WTC11 (cell line): ENCODE measurements around the gene MGAT2. TPM values are rescaled to one million over a fixed set of nuclear protein-coding genes. Genes with fewer than 3 reads are reported as not detected.
A peak's percentile ranks its signal among the peaks of the same experiment; 100 is the strongest.

Source experiments
- EMX1 ChIP-seq: fragments of 250-450 bp; sonication (Bioruptor Pico); IDR thresholded peaks from 2 replicates; pipeline ENCODE4 v1.8.0; 2021; ENCODE audit warnings: mild to moderate bottlenecking
- ESRRA ChIP-seq: sonication (generic); formaldehyde crosslinking; IDR thresholded peaks from 2 replicates; pipeline ENCODE4 v1.8.1; 2022; ENCODE audit warnings: mild to moderate bottlenecking, missing genetic modification reagents, borderline replicate concordance
- NFATC4 ChIP-seq: fragments of 250-450 bp; sonication (Bioruptor Pico); IDR thresholded peaks from 2 replicates; pipeline ENCODE4 v1.9.0; 2021; ENCODE audit warnings: mild to moderate bottlenecking
- NR2C2 ChIP-seq: sonication (generic); formaldehyde crosslinking; IDR thresholded peaks from 2 replicates; pipeline ENCODE4 v1.8.0; 2022; ENCODE audit warnings: mild to moderate bottlenecking, missing genetic modification reagents
- OVOL2 ChIP-seq: fragments of 250-450 bp; sonication (Bioruptor Pico); IDR thresholded peaks from 2 replicates; pipeline ENCODE4 v1.9.0; 2021; ENCODE audit warnings: mild to moderate bottlenecking, borderline replicate concordance
- RORB ChIP-seq: fragments of 250-450 bp; sonication (Bioruptor Pico); IDR thresholded peaks from 2 replicates; pipeline ENCODE4 v1.9.0; 2021; ENCODE audit warnings: mild to moderate bottlenecking
- SP1 ChIP-seq: sonication (generic); formaldehyde crosslinking; conservative IDR thresholded peaks from 2 replicates; pipeline ENCODE4 v1.8.1; 2022; ENCODE audit warnings: missing genetic modification reagents
- TEAD1 ChIP-seq: sonication (generic); formaldehyde crosslinking; IDR thresholded peaks from 2 replicates; pipeline ENCODE4 v1.8.0; 2022; ENCODE audit warnings: mild to moderate bottlenecking, missing genetic modification reagents
- ZNF121 ChIP-seq: sonication (generic); formaldehyde crosslinking; IDR thresholded peaks from 2 replicates; pipeline ENCODE4 v1.8.0; 2023; ENCODE audit warnings: missing genetic modification reagents
- ZNF416 ChIP-seq: fragments of 250-450 bp; sonication (Bioruptor Pico); IDR thresholded peaks from 2 replicates; pipeline ENCODE4 v1.9.0; 2021; ENCODE audit warnings: mild to moderate bottlenecking, inconsistent platforms
- ZNF671 ChIP-seq: fragments of 250-450 bp; sonication (Bioruptor Pico); IDR thresholded peaks from 2 replicates; pipeline ENCODE4 v1.8.0; 2021; ENCODE audit warnings: mild to moderate bottlenecking
- total RNA-seq: library from RNA; stranded (reverse); gene quantifications from 3 replicates; pipeline ENCODE4 v1.2.3, GENCODE V29; 2021
- TF ChIP-seq, protein P1 (sequence below): sonication (generic); formaldehyde crosslinking; IDR thresholded peaks from 2 replicates; pipeline ENCODE4 v1.8.0; 2022; ENCODE audit warnings: missing genetic modification reagents
- TF ChIP-seq, protein P2 (sequence below): sonication (generic); formaldehyde crosslinking; IDR thresholded peaks from 2 replicates; pipeline ENCODE4 v1.8.1; 2023; ENCODE audit warnings: mild to moderate bottlenecking, missing genetic modification reagents
- TF ChIP-seq, protein P3 (sequence below): sonication (generic); formaldehyde crosslinking; IDR thresholded peaks from 2 replicates; pipeline ENCODE4 v1.8.0; 2022; ENCODE audit warnings: mild to moderate bottlenecking, missing genetic modification reagents
- TF ChIP-seq, protein P4 (sequence below): sonication (generic); formaldehyde crosslinking; IDR thresholded peaks from 2 replicates; pipeline ENCODE4 v1.8.1; 2022; ENCODE audit warnings: low read depth, mild to moderate bottlenecking, moderate library complexity, missing genetic modification reagents, borderline replicate concordance
- TF ChIP-seq, protein P5 (sequence below): fragments of 200-600 bp; IDR thresholded peaks from 2 replicates; pipeline ENCODE4 v1.8.0; 2022; ENCODE audit warnings: antibody characterized with exemption
- TF ChIP-seq, protein P6 (sequence below): sonication (generic); formaldehyde crosslinking; IDR thresholded peaks from 2 replicates; pipeline ENCODE4 v1.8.0; 2022; ENCODE audit warnings: mild to moderate bottlenecking, missing genetic modification reagents
- TF ChIP-seq, protein P7 (sequence below): sonication (generic); formaldehyde crosslinking; conservative IDR thresholded peaks from 2 replicates; pipeline ENCODE4 v1.8.1; 2022; ENCODE audit warnings: mild to moderate bottlenecking, missing genetic modification reagents

Gene MGAT2
- total RNA-seq, 1 experiment from 2014 or later: 25.2 TPM

DNA sequence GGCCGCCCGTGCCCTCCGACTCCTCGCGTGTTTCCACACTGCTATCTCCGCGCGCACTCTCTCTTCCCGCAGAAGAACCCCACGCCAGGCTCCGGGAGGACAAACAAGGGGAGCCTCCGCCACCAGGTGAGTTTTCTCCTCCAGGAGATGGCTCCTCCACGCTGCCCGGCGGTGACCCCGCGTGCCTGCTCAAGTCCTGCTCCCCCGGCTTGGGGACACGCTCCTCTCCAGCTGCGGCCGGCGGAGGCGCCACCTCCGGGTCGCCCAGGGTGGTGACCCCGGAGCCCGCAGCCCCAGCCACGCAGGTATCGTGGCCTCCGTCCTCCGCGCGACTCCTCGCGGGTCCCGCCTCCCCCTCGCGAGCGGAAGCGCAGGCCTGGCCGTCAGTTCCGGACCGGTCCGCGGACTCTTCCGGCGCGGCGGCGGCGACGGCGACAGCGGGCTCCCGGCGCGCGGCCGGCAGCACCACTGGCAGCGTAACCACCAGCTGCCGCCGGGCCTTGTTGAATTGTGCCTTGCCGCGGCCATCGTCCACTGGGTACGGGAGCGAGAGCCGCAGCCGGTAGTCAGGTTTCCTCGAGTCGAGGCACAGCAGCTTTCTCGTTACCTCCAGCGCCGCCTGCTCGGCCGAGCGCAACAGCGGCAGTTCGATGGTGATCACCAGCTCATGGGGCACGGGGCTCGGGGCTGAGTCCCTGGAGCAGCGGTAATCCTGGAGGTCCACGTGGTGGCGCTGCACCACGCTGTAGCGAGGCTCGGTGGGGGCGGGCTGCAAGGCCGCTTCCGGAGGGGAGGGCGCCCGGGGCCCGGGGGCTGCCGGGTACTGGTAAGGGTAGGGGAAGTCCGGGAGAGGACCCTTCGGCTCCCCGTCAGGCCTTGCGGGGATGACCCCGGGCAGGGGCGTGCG, 13.3 kb downstream of the MGAT2 start (continued):
- TF ChIP-seq, protein P1, sequence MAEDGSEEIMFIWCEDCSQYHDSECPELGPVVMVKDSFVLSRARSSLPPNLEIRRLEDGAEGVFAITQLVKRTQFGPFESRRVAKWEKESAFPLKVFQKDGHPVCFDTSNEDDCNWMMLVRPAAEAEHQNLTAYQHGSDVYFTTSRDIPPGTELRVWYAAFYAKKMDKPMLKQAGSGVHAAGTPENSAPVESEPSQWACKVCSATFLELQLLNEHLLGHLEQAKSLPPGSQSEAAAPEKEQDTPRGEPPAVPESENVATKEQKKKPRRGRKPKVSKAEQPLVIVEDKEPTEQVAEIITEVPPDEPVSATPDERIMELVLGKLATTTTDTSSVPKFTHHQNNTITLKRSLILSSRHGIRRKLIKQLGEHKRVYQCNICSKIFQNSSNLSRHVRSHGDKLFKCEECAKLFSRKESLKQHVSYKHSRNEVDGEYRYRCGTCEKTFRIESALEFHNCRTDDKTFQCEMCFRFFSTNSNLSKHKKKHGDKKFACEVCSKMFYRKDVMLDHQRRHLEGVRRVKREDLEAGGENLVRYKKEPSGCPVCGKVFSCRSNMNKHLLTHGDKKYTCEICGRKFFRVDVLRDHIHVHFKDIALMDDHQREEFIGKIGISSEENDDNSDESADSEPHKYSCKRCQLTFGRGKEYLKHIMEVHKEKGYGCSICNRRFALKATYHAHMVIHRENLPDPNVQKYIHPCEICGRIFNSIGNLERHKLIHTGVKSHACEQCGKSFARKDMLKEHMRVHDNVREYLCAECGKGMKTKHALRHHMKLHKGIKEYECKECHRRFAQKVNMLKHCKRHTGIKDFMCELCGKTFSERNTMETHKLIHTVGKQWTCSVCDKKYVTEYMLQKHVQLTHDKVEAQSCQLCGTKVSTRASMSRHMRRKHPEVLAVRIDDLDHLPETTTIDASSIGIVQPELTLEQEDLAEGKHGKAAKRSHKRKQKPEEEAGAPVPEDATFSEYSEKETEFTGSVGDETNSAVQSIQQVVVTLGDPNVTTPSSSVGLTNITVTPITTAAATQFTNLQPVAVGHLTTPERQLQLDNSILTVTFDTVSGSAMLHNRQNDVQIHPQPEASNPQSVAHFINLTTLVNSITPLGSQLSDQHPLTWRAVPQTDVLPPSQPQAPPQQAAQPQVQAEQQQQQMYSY (CRISPR knock-in tag): no peak
- TF ChIP-seq ZNF121 (CRISPR knock-in tag) (0 out of 2 replicates have a peak, but pooled peaks have one; percentile 11), NR2C2 (CRISPR knock-in tag) (no peak; the same call in none of the 2 replicates), ESRRA (CRISPR knock-in tag) (peak; percentile 77; the same call in 1 of the 2 replicates), RORB (CRISPR knock-in tag) (no peak), SP1 (peak; percentile 90), NFATC4 (0 out of 2 replicates have a peak, but pooled peaks have one; percentile 21), ZNF416 (CRISPR knock-in tag) (0 out of 2 replicates have a peak, but pooled peaks have one; percentile 45), ZNF671 (CRISPR knock-in tag) (no peak), EMX1 (CRISPR knock-in tag) (no peak), OVOL2 (CRISPR knock-in tag) (no peak), TEAD1 (CRISPR knock-in tag) (peak; percentile 46)
- TF ChIP-seq, protein P2, sequence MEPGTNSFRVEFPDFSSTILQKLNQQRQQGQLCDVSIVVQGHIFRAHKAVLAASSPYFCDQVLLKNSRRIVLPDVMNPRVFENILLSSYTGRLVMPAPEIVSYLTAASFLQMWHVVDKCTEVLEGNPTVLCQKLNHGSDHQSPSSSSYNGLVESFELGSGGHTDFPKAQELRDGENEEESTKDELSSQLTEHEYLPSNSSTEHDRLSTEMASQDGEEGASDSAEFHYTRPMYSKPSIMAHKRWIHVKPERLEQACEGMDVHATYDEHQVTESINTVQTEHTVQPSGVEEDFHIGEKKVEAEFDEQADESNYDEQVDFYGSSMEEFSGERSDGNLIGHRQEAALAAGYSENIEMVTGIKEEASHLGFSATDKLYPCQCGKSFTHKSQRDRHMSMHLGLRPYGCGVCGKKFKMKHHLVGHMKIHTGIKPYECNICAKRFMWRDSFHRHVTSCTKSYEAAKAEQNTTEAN (CRISPR knock-in tag): peak; percentile 81; the same call in 1 of the 2 replicates
- TF ChIP-seq, protein P3, sequence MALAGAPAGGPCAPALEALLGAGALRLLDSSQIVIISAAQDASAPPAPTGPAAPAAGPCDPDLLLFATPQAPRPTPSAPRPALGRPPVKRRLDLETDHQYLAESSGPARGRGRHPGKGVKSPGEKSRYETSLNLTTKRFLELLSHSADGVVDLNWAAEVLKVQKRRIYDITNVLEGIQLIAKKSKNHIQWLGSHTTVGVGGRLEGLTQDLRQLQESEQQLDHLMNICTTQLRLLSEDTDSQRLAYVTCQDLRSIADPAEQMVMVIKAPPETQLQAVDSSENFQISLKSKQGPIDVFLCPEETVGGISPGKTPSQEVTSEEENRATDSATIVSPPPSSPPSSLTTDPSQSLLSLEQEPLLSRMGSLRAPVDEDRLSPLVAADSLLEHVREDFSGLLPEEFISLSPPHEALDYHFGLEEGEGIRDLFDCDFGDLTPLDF: peak; percentile 52
- TF ChIP-seq, protein P4, sequence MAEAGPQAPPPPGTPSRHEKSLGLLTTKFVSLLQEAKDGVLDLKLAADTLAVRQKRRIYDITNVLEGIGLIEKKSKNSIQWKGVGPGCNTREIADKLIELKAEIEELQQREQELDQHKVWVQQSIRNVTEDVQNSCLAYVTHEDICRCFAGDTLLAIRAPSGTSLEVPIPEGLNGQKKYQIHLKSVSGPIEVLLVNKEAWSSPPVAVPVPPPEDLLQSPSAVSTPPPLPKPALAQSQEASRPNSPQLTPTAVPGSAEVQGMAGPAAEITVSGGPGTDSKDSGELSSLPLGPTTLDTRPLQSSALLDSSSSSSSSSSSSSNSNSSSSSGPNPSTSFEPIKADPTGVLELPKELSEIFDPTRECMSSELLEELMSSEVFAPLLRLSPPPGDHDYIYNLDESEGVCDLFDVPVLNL (CRISPR knock-in tag): peak; percentile 72; the same call in 1 of the 2 replicates
- TF ChIP-seq, protein P5, sequence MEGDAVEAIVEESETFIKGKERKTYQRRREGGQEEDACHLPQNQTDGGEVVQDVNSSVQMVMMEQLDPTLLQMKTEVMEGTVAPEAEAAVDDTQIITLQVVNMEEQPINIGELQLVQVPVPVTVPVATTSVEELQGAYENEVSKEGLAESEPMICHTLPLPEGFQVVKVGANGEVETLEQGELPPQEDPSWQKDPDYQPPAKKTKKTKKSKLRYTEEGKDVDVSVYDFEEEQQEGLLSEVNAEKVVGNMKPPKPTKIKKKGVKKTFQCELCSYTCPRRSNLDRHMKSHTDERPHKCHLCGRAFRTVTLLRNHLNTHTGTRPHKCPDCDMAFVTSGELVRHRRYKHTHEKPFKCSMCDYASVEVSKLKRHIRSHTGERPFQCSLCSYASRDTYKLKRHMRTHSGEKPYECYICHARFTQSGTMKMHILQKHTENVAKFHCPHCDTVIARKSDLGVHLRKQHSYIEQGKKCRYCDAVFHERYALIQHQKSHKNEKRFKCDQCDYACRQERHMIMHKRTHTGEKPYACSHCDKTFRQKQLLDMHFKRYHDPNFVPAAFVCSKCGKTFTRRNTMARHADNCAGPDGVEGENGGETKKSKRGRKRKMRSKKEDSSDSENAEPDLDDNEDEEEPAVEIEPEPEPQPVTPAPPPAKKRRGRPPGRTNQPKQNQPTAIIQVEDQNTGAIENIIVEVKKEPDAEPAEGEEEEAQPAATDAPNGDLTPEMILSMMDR: peak; percentile 79
- TF ChIP-seq, protein P6, sequence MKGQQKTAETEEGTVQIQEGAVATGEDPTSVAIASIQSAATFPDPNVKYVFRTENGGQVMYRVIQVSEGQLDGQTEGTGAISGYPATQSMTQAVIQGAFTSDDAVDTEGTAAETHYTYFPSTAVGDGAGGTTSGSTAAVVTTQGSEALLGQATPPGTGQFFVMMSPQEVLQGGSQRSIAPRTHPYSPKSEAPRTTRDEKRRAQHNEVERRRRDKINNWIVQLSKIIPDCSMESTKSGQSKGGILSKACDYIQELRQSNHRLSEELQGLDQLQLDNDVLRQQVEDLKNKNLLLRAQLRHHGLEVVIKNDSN (CRISPR knock-in tag): peak; percentile 42; the same call in 1 of the 2 replicates
- TF ChIP-seq, protein P7, sequence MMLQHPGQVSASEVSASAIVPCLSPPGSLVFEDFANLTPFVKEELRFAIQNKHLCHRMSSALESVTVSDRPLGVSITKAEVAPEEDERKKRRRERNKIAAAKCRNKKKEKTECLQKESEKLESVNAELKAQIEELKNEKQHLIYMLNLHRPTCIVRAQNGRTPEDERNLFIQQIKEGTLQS (CRISPR knock-in tag): 0 out of 2 replicates have a peak, but pooled peaks have one; percentile 14
